NCI-H2107 (cell line): ENCODE results near the gene MED15.

Experiments
- DNase-seq: peaks from one replicate; lab custom pipeline; 2025; lab: John Stamatoyannopoulos, UW

Gene MED15

DNA sequence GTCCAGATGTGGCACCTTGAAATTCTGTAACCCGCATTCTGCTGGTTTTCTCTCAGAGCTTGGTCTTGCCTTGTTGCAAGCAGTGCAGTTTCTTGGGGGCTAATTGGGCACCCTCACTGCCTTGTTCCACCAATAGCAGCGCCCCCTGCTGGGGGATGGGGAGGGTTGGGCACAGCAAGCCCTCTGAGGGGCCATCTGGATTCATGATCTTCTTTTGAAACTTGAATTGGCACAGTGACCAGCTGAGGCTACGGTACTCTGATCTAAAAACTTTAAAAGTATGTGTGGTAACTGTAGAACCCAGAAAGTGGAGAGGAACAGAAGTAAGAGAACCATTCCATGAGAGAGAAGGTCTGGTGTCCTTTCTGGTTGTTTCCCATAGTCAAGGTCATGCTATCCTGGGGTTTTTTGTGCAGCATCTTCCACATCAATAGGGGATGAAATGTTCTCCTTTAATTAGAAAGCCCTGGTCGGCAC, 64.2 kb downstream of the MED15 start:
- DNase-seq: no peak

DNA sequence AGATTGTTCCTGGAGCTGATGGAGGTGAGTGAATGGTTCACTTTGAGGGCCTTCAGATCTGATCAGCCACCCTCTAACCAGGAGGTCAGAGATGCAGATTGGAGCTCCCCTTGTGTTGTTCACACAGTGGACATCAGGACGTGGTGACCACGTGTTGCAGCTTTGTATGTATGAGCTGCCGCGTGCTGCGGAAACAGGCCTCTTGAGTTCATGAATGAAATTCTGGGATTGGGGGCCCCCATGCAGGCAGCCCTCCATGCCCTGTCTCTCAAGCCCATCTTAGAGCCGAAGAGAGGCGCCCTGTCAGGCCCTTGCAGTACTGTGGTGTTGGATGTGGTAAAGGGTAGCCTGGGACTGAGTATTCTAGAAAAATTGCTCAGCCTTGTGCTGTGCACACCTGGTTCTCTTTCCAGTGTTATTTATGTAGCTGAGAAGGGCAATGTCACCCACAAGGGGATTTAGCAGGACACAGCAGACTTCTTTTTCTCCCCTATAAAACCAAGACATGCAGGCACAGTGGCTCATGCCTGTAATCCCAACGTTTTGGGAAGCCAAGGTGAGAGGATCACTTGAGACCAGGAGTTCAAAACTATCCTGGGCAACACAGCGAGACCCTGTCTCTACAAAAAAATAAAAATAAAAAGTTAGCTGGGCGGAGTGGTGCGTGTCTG, 64.9 kb downstream of the MED15 start:
- DNase-seq: no peak

DNA sequence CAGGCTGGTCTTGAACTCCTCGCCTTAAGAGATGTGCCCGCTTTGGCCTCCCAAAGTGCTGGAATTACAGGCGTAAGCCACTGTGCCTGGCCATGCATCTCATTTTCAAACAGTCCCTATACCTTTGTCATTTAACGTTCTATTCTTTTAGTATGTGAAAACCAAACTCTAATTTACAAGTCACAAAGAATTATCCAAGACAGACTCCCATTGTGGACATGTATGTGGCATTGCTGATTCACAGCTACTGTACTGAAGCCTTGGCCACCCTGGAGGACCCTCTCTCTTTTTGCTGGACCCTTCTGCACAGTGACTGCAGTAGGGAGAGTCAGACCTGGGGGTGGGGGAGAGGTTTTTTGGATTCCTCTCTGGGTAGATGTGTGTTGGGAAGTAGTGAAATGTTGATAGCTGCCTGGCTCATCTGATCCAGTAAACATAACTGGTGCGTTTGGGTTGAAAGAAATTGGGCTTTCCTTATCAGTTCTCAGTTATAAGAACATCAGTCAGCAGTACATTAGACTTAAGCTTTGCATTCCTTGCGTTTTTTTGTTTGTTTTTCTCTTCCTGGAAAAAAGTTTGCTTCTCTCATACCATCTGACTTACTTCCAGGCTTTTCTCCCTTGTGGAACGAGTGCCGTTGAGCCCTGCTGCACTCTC, 65.9 kb downstream of the MED15 start:
- DNase-seq: no peak

DNA sequence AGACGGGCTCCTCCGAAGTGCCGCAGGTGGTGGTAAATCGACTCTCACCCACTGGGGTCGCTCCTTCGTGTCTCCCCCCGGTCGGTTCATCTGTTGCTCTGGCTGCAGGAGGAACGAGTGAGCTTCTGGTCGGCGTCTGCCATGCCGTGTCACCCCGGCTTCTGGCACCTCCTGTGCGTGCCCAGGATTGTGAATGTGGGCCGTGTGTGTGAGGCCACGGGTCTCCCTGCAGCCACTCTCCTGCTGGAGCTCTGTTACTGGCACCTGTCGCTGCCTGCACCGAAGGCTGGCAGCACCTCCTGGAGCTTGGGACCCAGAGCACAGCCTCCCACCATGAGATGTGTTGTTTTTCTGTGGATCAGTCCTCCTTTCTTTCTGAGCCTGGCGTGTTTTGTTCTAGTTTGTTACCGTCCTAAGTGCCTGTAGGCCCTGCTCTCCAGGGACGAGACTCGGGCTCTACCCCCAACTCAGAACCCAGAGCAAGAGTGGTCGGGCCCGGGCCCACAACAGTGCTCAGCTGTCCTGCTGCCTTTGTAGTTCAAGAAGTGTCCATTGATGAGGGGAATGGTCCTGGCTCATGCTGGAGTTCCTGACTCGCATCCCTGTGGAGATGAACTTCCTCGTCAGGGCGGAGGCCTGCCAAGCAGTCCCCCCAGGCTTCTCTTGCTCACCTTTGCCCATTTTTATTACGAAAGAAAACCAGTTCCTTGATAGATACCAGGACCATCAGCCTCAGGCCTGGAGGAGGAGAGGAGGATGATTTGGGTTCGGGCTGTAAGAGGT, 66.6 kb downstream of the MED15 start:
- DNase-seq: no peak

DNA sequence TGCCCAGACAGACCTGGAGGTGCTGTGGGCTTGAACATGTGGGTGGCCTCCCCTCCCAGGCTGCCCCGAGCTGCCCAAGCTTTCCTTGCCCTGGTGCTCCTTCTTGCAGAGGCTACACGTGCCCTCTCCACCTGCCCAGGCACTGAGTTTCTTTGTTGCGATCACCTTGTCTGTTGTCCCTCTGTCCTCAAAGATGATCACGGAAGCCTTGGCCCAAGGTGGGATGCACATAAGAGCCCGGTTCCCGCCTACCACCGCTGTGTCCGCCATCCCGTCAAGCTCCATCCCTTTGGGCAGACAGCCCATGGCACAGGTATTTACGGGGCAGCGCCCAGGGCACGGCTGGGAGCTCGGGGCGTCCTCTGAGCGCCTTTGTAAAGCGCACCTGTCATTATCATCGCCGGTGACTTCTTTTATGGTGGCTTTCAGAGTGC, 67.5 kb downstream of the MED15 start:
- no peak for DNase-seq

DNA sequence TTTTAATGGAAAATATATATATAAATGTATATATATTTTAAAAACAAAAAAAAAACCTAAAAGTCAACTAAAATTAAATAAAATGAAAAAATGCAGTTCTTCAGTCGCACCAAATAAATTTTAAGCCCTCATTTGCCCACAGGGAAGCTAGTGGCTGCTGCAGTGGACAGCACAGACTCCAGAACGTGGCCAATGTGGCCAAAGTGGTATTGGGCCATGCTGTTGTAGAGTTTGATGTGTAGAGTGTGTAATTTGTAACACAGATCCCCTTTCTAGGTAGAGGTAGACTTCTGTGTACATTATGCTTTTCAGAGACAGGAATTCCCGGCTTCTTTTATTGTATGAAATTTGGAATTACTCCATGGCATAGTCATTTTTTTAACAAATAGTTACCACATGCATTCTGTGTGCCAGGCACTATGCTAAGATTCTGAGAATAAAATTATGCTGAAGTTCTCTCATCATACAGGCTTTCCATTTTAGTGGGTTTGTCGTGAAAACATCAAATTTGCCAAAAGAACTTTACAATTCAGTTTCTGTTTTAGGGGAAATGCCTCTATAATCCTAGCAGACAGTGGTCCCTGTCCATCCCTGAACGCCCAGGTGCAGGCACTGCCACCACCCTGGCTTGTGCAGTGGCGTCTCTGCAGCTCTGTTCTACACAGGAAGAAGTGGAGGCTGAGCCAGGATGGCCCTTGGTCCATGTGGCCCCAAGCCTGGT, 68.5 kb downstream of the MED15 start:
- DNase-seq: no peak

DNA sequence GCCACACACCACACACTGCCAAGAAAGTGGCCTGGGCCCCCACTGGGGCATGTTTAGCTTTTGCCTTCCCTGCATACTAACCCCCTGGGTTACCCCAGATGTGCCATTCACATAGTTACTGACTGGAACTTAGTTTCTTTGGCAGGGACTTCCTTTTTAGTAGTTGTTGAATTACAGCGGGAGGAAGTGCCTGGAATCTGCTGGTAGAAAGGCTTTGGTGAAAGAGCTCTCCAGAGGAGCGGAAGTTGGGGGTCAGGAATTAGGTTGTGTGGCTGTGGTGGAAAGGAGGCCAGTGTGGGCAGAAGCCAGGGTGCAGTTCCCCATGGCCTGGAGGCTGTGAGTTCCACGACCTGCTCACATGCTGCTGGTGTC, 69.0 kb downstream of the MED15 start:
- DNase-seq: no peak

DNA sequence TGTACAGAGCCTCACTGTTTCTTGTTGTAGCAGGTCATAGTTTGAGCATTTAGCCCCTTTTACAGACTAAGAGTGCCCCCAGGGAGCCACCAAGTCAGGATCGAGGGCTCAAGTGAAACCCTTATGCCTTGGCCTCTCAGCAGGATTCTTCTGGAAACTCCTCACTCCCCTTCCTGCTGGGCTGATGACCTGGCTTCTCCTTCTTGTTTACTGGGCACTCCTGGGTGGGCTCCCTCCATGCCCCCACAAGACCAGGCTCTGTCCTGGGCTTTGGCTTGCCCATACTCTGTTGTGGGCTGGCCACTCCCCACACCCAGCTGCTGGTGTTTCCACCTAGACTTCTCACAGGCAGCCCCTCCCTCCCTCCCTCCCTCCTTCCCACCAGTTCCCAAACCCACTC, 69.6 kb downstream of the MED15 start:
- no peak for DNase-seq

DNA sequence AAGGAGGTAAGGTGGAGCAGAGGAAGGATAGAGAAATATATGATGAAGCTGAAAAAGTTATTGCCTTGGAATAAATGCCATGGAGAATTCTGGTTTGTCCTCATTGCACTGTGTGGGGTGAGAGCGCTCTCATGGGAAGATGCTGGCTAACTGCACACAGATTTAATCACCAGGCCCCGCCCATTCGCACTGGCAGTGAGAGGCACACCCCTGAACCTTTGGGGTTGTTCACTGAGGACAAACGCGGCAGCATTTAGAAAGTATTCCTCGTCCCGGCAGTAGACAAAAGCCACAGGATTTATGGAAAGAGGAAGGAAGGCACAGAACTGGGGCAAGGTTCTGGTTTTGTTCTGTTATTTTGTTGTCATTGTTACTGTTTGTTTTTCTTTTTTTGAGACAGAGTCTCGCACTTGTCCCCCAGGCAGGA, 70.2 kb downstream of the MED15 start:
- no peak for DNase-seq

DNA sequence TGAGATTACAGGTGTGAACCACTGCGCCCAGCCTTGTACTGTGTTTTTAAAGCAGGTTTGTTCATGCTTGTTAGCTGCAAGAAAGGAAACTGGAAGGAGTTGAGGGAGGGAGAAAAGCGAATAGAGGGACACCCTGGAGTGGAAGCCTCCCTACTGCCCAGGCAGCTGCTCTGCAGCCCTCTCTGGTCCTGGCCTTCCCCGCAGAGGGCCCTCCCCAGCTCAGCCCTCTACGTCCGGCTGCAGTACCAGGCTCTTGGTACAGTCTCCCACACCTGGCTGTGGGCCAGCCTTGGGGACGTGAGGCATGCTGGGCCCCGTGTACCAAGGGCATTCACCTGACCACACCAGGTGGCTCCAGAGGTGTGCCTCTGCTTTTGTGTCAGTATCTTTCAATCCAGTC, 70.8 kb downstream of the MED15 start:
- DNase-seq: no peak

DNA sequence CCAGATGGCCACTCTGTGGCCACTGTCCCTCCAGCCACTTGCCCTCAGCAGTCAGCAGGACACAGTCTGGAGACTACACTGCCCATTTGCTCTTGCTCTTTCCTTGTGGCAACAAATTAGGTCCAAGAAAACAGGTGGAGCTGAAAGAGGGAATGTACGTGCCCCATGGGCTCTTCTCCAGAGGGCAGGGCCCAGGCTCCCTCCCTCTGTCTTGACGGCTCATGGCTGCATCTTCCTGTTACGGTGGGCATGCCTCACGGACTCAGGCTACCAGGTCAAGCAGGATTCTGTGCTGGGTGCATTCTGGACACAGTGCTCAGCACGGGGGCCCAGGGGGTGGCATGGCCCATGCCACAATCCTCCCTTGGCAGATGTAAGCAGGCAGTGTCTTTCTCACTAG, 71.3 kb downstream of the MED15 start:
- no peak for DNase-seq

DNA sequence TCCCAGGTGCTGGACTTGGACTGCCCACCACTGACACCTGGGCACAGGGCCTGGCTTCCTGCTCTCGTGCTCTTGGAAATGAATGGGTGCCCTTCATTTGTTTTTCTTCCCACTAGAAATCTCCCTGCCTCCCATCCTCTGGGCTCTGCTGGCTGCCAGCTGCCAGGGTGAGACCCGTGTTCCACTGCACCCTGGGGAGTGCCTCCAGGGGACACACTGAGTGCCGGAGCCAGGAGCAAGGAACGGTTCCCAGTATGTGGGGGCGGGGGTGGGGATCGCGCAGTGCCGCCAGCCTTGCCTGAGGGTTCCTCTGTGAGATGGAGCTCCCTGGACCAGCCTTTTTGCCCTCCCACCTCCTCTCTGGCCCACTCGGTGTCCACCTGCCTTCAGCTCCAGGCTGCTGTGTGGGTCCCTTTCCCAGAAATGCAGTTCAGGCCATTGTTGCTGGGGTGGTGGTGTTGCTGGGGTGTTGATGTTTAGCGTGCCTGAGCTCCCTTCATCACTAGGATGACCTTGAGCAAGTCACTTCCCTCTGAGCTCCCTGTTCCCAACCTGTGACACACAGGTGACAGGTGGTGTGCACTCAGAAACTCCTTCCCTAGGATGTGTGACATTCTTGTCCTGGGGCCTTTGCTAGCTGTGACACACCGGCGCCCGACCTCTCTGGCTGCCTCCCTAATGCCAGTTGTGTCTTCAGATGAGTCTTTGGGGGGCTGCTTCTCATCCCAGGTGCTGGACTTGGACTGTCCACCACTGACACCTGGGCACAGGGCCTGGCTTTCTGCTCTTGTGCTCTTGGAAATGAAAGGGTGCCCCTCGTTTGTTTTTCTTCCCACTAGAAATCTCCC, 72.1 kb downstream of the MED15 start:
- no peak for DNase-seq

DNA sequence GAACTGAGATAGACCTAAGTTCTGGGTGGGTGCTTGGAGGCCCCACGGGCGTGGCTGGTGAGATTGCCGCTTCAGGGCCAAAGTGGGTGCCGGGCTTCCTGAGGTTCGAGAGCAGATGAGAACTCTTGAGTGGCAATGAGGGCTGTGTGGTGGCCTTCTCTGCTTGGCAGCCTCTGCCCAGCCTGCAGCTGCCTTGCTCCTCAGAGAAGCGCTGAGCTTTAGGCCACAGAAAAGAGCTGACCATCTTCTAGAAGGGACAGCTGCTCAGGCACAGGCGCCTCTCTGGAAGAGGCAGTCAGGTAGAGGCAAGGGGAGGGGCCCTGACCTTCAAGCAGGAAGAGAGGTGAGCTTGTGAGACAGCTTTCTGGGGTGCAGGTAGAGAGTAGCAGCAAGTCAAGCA, 72.8 kb downstream of the MED15 start:
- DNase-seq: no peak

DNA sequence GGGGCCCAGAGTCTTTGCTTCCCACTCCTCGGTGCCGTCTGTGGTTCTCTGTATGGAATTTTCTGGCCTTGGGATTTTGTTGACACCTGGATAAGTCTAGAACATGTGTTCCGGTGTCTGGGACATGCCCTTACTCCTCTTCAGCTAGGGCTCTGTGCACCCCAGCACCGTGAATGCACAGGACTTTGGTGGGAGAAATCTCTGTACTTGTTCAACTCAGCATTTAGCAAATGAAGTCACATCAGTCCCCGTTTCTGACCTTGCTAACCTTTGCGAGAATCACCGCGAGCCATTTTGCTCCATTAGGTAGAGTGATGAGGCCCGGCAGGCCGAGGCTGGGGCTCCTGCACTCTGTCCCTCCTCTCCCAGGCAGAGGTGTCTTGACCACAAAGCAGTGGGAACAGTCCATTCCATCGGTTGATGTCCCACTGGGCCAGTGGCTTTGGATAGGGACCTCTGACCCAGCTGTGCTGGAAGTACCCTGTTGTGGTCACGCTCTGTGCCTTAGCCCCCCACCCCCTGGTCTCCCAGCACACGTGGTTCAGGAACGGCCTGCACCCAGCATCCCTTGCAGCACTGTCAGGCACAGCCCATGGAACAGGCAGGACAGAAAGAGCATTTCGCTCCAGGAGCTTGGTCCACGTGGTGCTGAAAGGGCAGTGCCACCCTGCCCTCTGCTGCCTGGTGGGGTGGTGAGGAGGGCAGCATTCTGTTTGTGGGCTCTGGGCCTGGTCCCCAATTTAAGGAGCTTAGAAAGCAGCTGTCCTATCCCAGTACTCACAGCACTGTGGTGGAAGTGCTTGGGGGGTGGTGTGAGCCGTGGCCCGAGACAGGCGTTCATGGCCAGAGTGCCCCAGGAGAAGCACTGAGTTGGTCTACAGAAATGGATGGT, 73.4 kb downstream of the MED15 start:
- no peak for DNase-seq

DNA sequence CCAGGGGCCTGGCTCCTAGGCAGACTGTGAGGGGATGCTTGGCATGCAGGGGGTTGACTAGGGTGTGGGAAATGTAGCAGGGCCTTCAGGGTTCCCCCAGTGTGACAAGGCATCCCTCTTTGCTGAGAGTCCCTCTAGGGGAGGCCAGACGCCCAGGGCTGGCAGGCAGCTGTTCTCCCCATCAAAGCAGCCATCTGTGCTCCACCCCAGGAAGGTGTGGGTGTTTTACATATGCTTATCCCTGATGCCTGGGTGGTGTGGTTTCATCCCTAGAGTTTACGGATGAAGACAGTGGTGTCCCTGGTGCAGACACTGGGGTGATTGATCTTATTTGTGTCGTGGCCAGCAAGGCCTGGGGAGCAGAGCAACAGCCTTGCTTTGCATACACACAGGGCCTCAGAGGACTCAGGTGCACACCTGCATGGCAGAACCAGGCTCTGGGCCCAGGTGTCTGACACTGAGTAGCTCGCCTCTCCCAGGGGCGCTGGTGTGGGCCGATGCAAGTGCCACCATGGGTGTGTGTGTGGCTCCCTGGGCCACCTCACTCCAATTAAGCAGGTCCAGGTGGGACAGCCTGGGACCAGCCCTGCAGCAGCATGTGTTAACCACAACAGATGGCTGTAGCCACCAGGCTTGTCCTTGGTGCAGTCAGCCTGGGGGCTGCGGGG, 74.2 kb downstream of the MED15 start:
- no peak for DNase-seq

DNA sequence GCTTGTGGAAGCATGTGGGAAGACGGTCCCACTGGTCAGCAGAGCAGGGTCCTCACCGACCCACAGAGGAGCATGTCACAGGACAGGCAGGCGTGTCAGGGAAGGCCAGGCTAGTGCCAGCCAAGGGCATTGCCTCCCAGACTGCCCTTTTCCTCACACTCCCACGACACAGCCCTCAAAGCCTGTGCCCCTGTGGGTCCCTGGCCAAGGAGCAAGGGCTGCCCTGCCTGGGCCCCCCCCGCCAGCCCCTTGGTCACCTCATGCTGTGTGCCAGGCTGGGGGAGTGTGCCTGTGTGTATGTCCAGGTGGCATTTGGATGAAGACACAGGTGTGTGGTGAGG, 74.7 kb downstream of the MED15 start:
- no peak for DNase-seq

DNA sequence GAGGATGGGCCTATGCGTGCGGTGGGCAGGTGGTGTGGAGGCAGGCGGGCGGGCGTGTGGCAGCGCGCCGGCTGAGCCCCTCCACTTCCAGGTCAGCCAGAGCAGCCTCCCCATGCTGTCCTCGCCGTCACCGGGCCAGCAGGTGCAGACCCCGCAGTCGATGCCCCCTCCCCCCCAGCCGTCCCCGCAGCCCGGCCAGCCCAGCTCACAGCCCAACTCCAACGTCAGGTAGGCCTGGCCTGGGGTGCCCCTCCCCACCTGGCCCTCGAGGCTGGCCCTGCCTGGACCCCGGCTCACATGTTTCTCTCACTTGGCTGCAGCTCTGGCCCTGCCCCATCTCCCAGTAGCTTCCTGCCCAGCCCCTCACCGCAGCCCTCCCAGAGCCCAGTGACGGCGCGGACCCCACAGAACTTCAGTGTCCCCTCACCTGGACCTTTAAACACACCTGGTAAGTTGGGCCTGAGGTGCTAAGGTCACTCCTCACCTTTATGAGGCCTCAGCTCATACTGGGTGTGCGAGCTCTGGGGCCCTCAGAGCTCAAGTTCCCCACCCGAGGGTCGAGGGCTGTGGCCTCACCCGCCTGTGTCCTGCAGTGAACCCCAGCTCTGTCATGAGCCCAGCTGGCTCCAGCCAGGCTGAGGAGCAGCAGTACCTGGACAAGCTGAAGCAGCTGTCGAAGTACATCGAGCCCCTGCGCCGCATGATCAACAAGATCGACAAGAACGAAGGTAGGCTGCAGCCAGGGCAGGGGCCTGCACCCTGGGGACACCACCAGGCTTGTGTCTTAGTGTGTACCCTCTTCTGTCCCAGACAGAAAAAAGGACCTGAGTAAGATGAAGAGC, 75.3 kb downstream of the MED15 start:
- DNase-seq: no peak

DNA sequence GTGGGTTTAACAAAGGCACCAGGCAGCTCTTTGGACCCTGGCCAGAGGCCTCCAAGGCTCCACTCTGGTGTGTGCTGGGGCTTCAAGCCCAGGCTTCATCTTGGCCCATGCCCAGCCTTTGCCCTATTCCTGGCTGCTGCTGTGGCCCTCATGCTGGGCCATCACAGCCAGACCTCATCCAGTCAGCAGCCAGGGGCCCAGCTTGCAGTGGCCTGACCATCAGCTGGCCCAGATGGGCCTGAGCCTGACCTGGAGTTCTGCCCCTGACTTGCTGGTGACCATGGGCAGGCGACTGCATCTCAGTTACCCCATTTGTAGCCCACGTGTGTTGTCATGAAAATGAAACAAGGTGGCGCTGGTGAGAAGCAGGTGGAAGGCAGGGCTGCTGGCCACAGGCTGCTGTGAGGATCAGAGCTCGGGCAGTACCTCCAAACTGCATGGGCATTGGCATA, 76.1 kb downstream of the MED15 start:
- no peak for DNase-seq
